ENCODE results near the gene SFT2D3. TPM values are rescaled to one million over a fixed set of nuclear protein-coding genes. Genes with fewer than 3 reads are reported as not detected.

SFT2D3 gene
- total RNA-seq, 1 experiment from 2014 or later = 7.6 TPM

GRCh38 chr2:127655209-127656073, 45.9 kb upstream of the SFT2D3 start:
- POLR2A ChIA-PET (ENCODE audit: low non-redundant PET) = no interaction called here

GRCh38 chr2:127656569-127657231, 44.6 kb upstream of the SFT2D3 start:
- no peaks in the 10 kb centered on the region for H3K4me1 ChIP-seq (ENCODE audit: insufficient read depth, low read length, poor library complexity, severe bottlenecking)
- no peak overlapping the region for H3K27ac ChIP-seq (ENCODE audit: low read depth, low read length, poor library complexity, severe bottlenecking)
- DNase-seq (ENCODE audit: low spot score) = no peak
- intact Hi-C loops (cut with micrococcal nuclease; ENCODE audit: unreplicated experiment) = no loop called here
- H3K9me3 ChIP-seq (ENCODE audit: low read depth, low read length, poor library complexity, severe bottlenecking) = no peaks in the 10 kb centered on the region
- ChIA-PET CTCF (no interaction called here), POLR2A (ENCODE audit: low non-redundant PET) (interaction anchor here (0.5 kb wide), 1 partner anchor 314 kb away, joined by 4 read pairs; no protein-coding TSS in a partner anchor)
- no TSS peak for BruUV-seq (replicated peaks)
- TF ChIP-seq EZH2 (IDR thresholded peaks at IDR 0.05; ENCODE audit: borderline replicate concordance, low read depth, low read length, poor library complexity, severe bottlenecking) = no peak
- no peak for TF ChIP-seq CTCF (conservative IDR thresholded peaks at IDR 0.05; ENCODE audit: low read depth, low read length)
- H3K4me3 ChIP-seq (ENCODE audit: low read depth, low read length, poor library complexity, severe bottlenecking) = no peak overlapping the region
- no peaks in the 10 kb centered on the region for H3K27me3 ChIP-seq (replicated peaks; ENCODE audit: insufficient read depth, low read depth, low read length, poor library complexity)
- H3K36me3 ChIP-seq (ENCODE audit: insufficient read depth, low read length, poor library complexity, severe bottlenecking) = no peaks in the 10 kb centered on the region

More at GRCh38 chr2:127655209-127656073, 45.9 kb upstream of the SFT2D3 start:
- Histone ChIP-seq H3K36me3 (ENCODE audit: insufficient read depth, low read length, poor library complexity, severe bottlenecking) (no peaks in the 10 kb centered on the region), H3K27ac (ENCODE audit: low read depth, low read length, poor library complexity, severe bottlenecking) (no peak overlapping the region), H3K27me3 (replicated peaks; ENCODE audit: insufficient read depth, low read depth, low read length, poor library complexity) (no peaks in the 10 kb centered on the region), H3K4me1 (ENCODE audit: insufficient read depth, low read length, poor library complexity, severe bottlenecking) (no peaks in the 10 kb centered on the region), H3K9me3 (ENCODE audit: low read depth, low read length, poor library complexity, severe bottlenecking) (no peaks in the 10 kb centered on the region), H3K4me3 (ENCODE audit: low read depth, low read length, poor library complexity, severe bottlenecking) (no peak overlapping the region)
- TF ChIP-seq EZH2 (IDR thresholded peaks at IDR 0.05; ENCODE audit: borderline replicate concordance, low read depth, low read length, poor library complexity, severe bottlenecking) (no peak), CTCF (conservative IDR thresholded peaks at IDR 0.05; ENCODE audit: low read depth, low read length) (no peak)
- no TSS peak for BruUV-seq (replicated peaks)
- CTCF ChIA-PET = no interaction called here
- no peak for DNase-seq (ENCODE audit: low spot score)
- intact Hi-C loops (cut with micrococcal nuclease; ENCODE audit: unreplicated experiment) = no loop called here

GRCh38 chr2:127657232-127657595, 44.1 kb upstream of the SFT2D3 start:
- H3K4me1 ChIP-seq (ENCODE audit: insufficient read depth, low read length, poor library complexity, severe bottlenecking) = no peaks in the 10 kb centered on the region
- intact Hi-C loops (cut with micrococcal nuclease; ENCODE audit: unreplicated experiment) = no loop called here
- ChIA-PET POLR2A (ENCODE audit: low non-redundant PET) (interaction anchor here (0.5 kb wide), 1 partner anchor 314 kb away, joined by 4 read pairs; no protein-coding TSS in a partner anchor), CTCF (no interaction called here)
- H3K27ac ChIP-seq (ENCODE audit: low read depth, low read length, poor library complexity, severe bottlenecking) = no peak overlapping the region
- no peaks in the 10 kb centered on the region for H3K27me3 ChIP-seq (replicated peaks; ENCODE audit: insufficient read depth, low read depth, low read length, poor library complexity)
- H3K9me3 ChIP-seq (ENCODE audit: low read depth, low read length, poor library complexity, severe bottlenecking) = no peaks in the 10 kb centered on the region
- TF ChIP-seq CTCF (conservative IDR thresholded peaks at IDR 0.05; ENCODE audit: low read depth, low read length) (no peak), EZH2 (IDR thresholded peaks at IDR 0.05; ENCODE audit: borderline replicate concordance, low read depth, low read length, poor library complexity, severe bottlenecking) (no peak)
- no peak overlapping the region for H3K4me3 ChIP-seq (ENCODE audit: low read depth, low read length, poor library complexity, severe bottlenecking)
- DNase-seq (ENCODE audit: low spot score) = no peak
- BruUV-seq (replicated peaks) = no TSS peak
- no peaks in the 10 kb centered on the region for H3K36me3 ChIP-seq (ENCODE audit: insufficient read depth, low read length, poor library complexity, severe bottlenecking)
